Suprapubic skin (tissue), 3 donors: ENCODE measurements around the gene MREG.

Experiments
- CTCF ChIP-seq, 2 donors: fragments of 200-600 bp in 1 of 2; fragments of 450-650 bp in 1 of 2; sonication (generic) in 1 of 2; IDR thresholded peaks; one replicate each; pipeline ENCODE4 v1.5.1; 2016 to 2019; ENCODE audit warnings: antibody characterized with exemption in 2 of 2, mild to moderate bottlenecking in 1 of 2, moderate library complexity in 1 of 2
- POLR2A ChIP-seq, 2 donors: fragments of 450-650 bp; IDR thresholded peaks; one replicate each; pipeline ENCODE4 v1.6.1; 2017; ENCODE audit warnings: antibody characterized with exemption in 2 of 2, mild to moderate bottlenecking in 2 of 2, moderate library complexity in 2 of 2

- TF ChIP-seq CTCF (IDR thresholded peaks at IDR 0.05) (peak; percentile 2 to 31), POLR2A (IDR thresholded peaks at IDR 0.05) (no peak)
Observed at GRCh38 chr2:215949991-215950404, 63.4 kb downstream of the MREG start.
